ENCODE results near the gene CPXM2.

DNA sequence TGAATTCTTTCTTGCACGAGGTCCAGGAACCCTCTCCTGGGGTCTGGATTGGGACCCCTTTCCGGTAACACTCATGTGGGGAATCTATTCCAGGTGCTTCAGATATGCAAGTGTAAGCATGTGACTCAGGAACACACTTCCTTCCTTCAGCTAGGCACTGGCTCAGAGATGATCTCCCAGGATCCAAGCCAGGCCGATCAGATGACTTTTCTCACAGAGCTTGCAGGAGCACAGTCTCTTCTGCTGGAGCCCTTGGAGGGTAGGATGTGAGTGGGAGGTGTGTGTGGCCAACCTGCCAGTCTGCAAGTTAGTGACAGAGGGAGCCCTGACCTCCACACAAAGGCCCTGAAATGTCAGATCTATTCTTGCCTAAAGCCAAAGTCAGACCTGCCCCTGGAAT lies 108.3 kb downstream of the CPXM2 start:
- TF ChIP-seq, protein P1, sequence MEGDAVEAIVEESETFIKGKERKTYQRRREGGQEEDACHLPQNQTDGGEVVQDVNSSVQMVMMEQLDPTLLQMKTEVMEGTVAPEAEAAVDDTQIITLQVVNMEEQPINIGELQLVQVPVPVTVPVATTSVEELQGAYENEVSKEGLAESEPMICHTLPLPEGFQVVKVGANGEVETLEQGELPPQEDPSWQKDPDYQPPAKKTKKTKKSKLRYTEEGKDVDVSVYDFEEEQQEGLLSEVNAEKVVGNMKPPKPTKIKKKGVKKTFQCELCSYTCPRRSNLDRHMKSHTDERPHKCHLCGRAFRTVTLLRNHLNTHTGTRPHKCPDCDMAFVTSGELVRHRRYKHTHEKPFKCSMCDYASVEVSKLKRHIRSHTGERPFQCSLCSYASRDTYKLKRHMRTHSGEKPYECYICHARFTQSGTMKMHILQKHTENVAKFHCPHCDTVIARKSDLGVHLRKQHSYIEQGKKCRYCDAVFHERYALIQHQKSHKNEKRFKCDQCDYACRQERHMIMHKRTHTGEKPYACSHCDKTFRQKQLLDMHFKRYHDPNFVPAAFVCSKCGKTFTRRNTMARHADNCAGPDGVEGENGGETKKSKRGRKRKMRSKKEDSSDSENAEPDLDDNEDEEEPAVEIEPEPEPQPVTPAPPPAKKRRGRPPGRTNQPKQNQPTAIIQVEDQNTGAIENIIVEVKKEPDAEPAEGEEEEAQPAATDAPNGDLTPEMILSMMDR (IDR thresholded peaks at IDR 0.05), result no peak
- TF ChIP-seq POLR2A (IDR thresholded peaks at IDR 0.05) (no peak), POLR2AphosphoS5 (IDR thresholded peaks at IDR 0.05) (no peak)
